ENCODE results near the gene NEDD4.
"Not testable (repeated sequence)": the region's sequence is repeated elsewhere in the genome, so short reads cannot be mapped to it uniquely, and the experiment has no call there.

Gene NEDD4

DNA sequence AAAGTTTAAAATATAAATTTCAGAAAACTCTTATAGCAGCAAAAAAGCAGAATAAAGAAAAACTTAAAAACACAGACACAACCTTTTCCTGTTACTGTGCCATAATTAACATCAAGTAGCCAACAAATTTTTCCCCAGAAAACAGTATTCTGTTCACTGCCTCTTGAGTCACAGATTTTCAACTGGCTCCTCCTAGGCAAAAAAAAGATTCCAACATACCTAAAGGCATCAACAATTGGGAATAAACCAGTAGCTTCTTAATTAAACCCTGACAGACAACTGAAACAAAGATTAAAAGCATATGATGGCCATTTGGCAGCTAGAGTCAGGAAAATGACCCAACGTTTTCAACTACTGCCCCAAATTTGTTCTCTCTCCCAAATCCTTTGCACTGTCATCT, 10.9 kb upstream of the NEDD4 start:
- DNase-seq (ENCODE audit: low spot score): not testable (repeated sequence)

DNA sequence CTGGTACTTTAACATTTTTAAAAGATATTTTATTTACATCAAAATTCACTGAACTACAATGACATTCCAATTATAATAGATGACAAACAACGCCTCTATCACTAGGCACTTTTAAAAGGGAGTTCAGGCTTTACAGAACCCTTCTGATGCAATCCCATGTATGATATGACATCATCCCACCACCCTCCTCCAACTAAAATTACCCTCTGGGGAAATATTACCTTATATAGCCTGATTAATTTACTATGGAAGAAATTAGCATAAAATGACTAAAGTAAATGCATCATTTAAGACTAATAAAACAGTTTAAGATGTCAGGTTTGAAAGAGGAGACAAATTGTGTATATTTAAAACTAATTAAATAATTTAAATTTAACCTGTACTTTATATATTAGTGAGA, 10.4 kb upstream of the NEDD4 start:
- DNase-seq (ENCODE audit: low spot score): not testable (repeated sequence)

DNA sequence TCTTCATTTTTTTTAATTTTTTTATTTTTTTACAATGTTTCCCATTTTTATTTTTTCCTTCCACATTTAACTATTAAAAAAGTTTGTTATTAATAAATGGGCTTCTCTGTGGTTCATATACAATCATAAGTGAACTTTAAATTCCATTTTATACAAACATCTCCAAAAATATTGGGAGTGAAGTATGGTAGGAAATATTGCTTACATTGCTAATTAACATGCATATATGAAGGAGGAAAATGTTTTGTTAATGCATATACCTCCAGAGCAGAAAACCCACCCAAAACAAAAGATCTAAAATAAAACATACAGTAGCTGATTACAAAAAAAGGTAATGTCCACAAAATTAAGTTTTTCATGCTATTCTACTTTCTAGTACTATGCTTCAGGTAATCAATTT, 9.9 kb upstream of the NEDD4 start:
- not testable (repeated sequence) for DNase-seq (ENCODE audit: low spot score)

DNA sequence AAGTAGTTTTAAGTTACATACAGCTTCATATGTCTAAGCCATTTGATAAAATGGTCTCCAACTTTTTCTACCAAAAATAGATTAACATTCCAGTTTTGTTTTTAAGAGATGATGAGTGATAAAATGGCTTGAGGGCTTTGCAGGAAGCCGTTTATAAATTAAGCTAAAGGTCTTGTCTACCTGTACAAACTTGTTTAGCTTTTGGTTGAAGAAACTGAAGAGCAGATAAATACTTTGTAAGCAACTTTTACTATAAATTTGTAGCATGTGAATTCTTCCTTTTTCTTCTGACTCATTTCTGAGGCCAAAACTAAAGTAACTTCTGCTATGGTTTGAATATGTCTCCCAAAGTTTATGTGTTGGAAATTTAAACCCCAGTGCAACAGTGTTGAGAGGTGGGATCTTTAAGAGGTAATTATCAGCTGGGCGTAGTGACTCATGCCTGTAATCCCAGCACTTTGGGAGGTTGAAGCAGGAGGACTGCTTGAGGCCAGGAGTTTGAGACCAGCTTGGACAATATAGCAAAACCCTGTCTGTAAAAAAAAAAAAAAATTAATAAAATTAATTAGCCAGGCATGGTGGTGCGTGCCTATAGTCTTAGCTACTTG, 8.2 kb upstream of the NEDD4 start:
- DNase-seq (ENCODE audit: low spot score): no peak

DNA sequence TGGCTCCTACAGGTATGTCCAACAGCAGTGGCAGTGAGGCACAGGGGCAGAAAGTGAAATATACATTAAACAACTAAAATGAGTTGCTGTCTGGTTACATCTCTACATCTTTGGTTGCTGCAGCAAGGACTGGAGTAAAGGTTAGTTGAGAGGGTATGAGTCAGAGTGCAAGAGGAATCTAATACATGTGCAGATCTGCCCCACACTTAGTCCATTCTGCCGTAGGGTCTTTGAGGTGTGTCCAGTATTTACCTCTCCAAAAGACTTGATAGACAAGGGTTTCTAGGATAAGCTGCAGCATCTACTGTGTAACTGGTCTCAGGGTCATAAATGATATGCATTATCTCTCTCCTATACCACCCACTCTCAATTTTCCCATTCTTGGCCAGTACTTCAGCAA, 6.2 kb upstream of the NEDD4 start:
- no peak for DNase-seq (ENCODE audit: low spot score)

DNA sequence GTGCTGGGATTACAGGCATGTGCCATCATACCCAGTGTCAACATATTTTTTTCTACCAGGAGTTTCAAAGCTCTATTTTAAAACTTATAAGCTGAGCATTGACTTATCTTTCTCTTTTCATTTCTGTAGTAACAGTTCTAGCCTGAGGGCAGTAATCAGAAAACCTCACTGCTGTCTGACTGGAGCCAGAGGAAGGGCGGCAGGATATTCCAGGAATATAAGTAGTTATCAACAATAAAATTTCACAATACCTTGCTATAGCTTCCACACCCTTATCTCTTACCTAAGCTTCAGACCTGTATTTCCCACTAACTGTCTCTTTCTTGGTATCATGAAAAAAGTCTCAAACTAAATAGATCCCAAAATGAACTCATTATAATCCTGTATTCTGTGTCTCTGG, 5.1 kb upstream of the NEDD4 start:
- DNase-seq (ENCODE audit: low spot score): no peak

DNA sequence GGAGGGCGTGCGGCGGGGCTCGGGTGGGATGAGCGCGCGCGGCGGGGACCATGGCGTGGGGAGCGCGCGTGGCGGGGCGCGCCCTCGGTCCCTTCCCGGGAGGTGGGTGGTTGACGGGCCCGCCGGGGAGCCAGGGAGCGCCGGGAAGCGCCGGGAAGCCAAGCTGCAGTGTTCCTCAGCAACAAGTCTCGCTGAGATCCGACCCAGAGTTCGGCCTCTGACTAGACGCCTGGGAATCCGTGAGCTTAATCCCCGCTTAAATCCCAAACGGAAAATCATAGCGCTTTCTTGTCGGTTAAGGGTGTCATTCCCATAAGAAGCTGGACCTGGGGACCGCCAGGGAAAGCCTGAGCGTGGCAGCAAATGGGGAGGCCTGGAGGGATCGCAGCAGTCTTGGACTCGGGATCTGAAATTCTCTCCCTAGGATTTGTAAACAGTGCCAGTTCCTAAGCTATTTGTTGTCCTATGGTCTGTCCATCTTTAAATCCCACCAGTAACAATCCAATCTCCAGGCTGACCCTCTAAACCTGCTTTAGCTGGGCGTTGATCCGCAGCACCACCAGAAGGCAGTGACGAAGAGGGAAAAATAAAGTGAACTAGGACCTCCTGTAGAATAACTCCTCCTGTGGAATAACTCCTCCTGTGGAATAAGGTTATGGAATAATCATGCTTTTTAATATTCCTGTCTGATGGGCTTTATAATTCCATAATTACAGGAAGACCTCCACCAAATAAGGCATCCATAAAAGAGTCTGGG, 570 bp upstream of the NEDD4 start:
- no peak for DNase-seq (ENCODE audit: low spot score)

DNA sequence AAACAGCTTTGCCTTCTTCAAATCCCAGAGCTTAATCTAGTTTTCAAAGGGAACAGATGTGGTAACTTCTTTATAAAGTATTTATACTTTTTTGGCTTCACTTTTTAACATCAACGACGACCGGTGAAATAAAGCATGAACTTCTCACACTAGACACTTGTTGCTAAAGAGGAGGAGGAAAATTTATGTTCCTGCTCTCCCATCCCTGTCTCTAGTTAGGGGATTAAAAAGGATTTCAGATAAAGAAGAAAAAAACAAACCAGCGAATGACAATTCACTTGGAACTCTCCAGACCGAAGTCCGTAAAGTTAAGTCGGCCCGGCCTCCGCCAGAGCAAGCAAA, 672 bp downstream of the NEDD4 start:
- no peak for DNase-seq (ENCODE audit: low spot score)

DNA sequence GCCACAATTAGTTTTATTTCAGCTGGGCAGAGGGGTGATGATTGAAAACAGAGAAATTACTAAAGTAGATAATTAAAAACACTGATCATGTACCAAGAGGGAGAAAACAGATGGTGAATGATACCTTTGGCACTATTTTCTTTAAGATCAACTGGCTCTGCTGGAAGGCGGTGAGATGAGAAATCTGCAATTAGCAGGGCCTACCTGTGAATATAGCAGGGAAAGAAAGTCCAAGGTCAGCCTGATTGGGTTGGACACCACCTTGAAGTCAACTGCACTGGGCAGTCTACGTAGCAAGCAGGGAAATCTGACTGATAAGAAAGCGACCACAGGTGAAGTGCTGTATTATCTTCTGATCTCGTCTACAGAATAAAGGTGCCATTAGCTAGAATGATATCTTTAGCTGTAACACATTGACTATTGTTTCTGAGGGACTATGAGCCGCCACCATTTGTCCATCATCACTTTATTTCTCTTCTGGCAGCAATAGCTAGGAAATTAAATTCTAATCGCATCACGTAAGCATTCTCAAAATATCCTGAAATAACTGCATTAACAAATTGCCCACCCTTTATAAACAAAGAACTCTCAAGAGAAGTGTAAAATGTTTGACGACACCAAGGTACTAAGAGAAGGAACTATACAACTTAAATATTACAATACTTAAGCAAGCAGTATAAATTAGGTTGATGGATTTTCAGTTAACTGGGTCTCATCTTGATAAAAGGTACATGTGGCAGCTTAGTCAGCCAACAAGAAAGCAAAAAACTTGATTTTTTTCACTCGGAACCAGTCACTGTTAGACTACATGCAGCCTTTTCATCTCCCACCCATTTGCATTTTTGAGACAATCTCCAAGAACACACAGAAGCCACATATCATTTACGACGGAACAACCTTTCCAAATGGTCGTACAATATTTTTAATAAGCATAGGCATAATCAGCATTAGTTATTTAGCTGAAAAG, 1.3 kb downstream of the NEDD4 start:
- no peak for DNase-seq (ENCODE audit: low spot score)

DNA sequence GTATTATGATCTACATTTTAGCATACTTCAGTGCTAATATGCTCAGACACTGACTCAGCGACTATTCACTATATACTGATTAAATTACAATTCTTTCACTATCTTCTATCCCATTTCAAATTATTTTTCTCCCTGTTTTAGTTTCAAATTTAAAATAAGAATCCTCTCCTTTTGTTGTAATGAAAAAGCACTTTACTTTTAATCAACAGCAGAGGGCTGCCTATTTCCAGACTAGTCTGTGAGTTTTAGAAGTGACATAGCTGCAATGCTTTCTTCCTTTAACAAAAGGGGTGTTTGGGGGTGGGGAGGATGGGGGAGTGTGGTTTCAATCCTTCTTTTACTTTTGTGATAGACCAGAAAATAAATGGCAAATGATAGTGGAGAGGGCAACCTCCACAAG, 2.4 kb downstream of the NEDD4 start:
- DNase-seq (ENCODE audit: low spot score): no peak

DNA sequence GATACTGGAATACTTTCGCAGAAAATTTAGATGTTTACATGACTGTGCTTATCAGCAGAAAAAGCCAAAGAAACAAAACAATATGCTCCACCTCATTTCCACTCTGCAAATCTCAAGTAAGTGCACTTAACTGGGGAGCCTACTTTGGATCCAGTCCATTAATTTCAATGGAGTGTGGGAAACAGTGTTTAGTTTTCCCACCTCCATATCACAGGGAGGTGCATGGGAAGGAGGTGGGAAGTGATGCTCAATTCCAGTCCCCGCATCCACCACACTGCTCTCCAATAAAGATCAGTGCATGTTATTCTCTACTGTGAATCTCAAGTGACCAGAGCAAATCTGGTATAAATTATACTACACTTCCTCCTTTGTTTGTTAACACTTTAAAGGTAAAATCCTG, 2.9 kb downstream of the NEDD4 start:
- no peak for DNase-seq (ENCODE audit: low spot score)

DNA sequence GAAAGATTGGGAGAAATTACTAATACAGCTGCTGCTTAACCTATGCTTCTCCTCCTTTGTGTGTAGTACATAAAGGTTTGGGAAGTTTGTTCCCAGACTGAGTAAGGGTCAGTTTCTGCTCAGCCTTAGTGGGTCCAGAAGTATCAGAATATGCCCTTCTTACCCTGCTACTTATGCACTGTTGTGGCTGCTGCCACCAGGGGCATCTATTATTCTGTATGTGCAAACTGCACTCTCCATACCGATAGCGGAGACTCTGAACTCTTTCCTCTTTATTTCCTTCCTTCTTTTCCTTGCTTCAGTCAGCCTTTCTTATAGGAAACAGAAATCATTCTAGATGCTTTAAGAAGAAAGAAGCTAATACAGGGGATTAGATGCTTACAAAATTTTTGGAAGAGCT, 4.0 kb downstream of the NEDD4 start:
- no peak for DNase-seq (ENCODE audit: low spot score)

DNA sequence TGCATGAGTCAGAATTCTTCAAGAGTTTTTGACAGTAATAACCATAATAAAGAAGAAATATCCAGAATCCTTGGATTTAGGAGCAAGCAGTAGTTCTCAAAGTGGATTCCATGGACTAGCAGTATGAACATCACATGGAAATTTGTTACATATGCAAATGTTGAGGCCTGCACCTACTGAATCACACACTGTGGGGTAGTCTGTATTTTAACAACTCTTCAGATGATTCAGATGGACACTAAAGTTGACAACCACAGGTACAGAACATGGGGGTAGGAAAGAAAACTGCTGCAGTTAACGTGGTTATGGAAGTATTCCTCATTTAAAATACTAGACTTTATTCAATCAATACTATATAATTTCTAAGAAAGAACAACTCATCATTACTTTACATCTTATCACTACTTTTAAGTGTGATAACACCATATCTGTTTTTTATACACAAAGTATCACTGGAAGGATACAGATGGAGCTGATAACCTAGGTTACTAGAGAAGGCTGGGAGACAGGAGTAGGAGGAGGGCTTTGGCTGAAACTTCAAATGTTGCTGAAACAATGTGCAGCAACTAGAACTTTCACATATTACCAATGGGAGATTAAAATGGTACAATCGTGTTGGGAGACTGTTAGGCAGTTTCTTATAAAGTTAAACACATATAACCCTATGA, 11.7 kb downstream of the NEDD4 start:
- DNase-seq (ENCODE audit: low spot score): no peak

DNA sequence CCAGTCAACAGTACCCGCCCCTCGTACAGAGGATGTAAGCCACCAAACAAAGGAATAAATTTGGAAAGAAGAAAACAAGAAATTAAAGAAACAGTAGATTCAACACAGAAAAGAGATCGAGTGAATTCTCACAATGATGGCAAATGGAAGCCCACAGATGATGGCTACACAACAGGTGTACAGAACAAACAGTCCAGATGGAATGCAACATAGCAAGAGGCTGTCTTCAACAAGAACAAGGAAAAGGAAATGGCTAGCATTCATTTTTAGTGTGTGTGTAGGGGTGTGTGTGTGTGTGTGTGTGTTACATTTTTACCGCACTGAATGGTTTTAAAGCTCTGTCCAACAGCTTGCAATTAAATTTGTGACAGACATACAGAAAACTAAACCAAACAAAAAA, 12.9 kb downstream of the NEDD4 start:
- no peak for DNase-seq (ENCODE audit: low spot score)

DNA sequence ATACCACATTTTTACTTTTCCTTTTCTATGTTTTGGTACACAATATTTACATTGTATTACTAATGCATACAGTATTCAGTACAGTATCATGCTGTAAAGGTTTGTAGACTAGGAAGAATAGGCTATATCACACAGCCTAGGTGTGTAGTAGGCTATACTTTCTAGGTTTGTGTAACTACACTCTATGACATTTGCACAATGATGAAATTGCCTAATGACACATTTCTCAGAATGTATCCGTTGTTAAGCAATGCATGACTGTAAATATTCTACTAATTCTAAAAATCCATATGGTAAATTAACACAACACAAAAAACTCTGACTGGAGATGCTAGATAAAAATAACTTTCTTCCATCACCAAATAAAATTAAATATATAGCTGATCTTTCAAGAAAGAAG, 16.2 kb downstream of the NEDD4 start:
- no peak for DNase-seq (ENCODE audit: low spot score)

DNA sequence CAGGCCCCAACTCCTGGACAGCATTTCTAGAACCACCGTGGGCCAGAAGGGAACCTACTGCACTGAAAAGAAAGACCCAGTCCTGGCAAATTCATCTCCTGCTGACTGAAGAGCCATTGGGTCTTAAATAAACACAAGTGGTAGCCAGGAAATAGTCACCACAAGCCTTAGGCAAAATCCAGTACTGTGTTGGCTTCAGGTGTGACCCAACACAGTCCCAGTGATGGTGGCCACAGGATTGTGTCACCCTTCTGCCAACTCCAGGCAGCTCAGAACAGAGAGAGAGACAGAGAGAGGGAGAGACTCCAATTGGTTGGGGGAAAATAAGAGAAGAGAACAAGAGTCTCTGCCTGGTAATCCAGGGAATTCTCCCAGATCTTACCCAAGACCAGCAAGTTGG, 23.1 kb downstream of the NEDD4 start:
- DNase-seq (ENCODE audit: low spot score): no peak

DNA sequence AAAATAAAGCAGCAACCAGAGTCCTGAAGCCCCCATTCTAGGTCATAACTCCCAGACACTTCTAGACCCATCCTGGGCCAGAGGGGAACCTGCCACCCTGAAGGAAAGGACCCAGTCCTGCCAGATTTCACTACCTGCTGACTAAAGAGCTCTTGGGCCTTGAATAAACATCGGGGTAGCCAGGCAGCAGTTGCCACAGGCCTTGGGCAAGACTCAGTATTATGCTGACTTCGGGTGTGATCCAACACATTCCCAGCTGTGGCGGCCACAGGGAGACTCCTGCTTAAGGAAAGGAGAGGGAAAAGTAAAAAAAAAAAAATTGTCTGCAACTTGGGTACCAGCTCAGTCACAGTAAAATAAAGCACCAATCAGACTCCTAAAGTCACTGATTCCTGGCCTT, 23.8 kb downstream of the NEDD4 start:
- no peak for DNase-seq (ENCODE audit: low spot score)

DNA sequence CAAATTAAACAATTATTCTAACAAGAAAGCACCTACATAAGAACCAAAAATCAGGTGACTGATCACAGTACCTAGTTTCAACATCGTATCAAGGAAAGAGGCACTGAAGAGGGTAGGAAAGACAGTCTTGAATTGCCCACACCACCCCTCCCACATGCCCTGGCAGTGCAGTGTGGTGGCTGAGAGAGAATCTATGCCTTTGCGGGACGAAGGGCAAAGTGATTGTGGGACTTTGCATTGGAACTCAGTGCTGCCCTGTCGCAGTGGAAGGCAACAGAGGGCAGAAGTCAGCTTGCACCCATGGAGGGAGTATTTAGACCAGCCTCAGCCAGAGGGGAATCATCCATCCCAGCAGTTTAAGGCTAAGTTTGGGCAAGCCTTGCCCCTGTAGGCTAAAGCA, 24.5 kb downstream of the NEDD4 start:
- no peak for DNase-seq (ENCODE audit: low spot score)

DNA sequence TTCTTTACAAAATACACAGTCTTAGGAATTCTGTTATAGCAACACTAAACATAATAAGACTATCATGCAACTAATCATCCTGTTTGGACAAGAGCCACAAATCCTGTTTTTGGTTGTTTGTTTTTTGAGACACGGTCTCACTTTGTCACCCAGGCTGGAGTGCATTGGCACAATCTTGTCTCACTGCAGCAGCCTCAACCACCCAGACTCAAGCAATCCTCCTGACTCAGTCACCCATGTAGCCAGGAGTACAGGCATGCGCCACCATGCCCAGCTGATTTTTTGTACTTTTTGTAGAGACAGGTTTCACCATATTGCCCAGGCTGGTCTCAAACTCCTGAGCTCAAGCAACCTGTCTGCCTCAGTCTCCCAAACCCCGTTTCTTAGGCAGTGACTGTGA, 28.3 kb downstream of the NEDD4 start:
- no peak for DNase-seq (ENCODE audit: low spot score)

DNA sequence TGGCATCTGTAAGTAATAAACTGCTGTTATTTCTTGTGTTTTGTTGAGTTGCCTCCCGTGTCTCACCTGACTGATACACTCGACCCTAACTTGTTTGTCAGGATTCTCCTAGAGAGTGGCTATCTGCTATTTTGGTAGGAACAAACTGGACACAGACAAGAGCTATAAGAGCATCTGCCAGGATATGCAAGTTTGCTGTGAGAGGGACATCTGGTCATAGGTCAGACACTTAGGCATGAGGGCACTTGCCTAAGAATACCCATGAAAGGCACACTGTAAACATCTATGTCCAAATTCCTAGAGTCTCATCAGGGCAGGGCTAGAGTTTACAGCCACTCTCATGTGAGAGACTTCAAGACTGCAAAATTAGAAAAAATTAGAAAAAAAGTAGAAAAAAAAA, 32.5 kb downstream of the NEDD4 start:
- DNase-seq (ENCODE audit: low spot score): no peak

DNA sequence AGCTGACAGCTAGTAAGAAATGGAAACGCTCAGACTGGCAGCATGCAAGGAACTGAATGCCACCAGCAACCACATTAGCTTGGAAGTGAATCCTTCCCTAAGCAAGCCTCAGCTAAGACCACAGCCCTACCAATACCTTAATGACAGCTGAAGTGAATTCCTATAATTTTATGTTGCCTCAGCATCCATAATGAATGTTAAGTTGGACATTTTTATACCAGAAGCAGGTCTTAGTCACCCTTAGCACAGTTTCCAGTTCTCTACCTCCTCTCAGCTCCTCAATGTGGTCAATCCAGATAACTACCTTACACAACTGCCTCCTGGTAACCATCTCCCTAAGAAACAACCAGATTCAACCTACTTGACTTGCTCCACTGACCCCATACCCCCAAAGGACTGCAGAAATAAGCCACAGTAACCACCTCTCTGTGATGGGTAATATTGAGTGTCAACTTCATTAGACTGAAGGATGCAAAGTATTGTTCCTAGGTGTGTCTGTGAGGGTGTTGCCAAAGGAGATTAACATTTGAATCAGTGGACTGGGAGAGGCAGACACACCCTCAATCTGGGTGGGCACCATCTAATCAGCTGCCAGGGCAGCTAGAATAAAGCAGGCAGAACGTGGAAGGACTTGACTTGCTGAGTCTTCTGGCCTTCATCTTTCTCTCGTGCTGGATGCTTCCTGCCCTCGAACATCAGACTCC, 33.5 kb downstream of the NEDD4 start:
- no peak for DNase-seq (ENCODE audit: low spot score)

DNA sequence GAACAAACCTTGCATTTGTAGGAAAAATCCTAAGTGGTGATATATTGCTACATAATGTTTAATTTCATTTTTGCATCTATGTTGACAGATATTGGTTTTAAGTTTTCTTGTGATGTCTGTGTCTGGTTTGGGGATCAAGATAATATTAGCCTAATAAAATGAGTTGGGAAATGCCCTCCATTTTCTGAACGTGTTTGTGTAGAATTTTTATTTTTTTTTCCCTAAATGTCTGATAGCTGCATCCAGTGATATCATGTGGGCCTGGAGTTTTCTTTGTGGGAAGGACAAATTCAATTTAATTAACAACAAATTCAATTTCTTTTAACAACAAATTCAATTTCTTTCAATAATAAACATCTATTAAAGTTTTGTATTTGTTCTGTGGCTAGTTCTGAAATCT, 35.1 kb downstream of the NEDD4 start:
- DNase-seq (ENCODE audit: low spot score): no peak

Data from activated CD4-positive, alpha-beta T cell treated with anti-CD3 and anti-CD28 coated beads, Interleukin-2, Interleukin-4, amounts not matched to agents 100 ng/mL and 50 ng/mL, durations not matched to agents 16 hours and 8 hours (primary cell).